HL-60/S4 treated with phorbol 12-myristate 13-acetate at 8.2 ng/mL for 4 days and 3 days (cell line): ENCODE measurements around the gene ZSCAN26.
"Not testable (repeated sequence)": the region's sequence is repeated elsewhere in the genome, so short reads cannot be mapped to it uniquely, and the experiment has no call there.

Experiments
- in situ Hi-C: fragments of 300-500 bp; cut with MboI; formaldehyde crosslinking; loops from 2 replicates; pipeline ENCODE4 v1.15.0; 2022; ENCODE audit warnings: low sequenced_read_pairs

ZSCAN26 gene

GRCh38 chr6:28254121-28254519 lies 12.8 kb upstream of the ZSCAN26 start:
- in situ Hi-C loops, result no loop called here

DNA sequence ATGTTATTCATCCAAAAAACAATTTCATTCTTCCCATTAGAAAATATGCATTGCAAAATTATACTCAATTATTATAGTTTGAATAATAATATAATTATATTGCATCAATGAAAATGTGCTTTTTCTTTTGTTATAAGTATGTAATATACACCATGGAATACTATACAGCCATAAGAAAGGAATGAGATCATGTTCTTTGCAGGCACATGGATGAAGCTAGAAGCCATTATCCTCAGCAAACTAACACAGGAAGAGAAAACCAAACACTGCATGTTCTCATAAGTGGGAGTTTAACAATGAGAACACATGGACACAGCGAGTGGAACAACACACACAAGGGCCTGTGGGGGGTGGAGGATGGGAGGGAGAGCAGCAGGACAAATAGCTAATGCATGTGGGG lies 9.9 kb upstream of the ZSCAN26 start:
- in situ Hi-C loops, result no loop called here

GRCh38 chr6:28258877-28259777 lies 7.8 kb upstream of the ZSCAN26 start, which contains the start of gene NKAPL:
TSS of gene NKAPL (plus strand) at chr6:28259297. CDS start at chr6:28259372, 75 bp downstream.
- in situ Hi-C loops, result no loop called here

GRCh38 chr6:28263922-28264321 lies 3.0 kb upstream of the ZSCAN26 start:
- in situ Hi-C loops, result no loop called here

- in situ Hi-C loops, result no loop called here
Measured at GRCh38 chr6:28264834-28265401, 2.0 kb upstream of the ZSCAN26 start.

GRCh38 chr6:28266563-28266961 lies 381 bp upstream of the ZSCAN26 start:
- in situ Hi-C loops, result no loop called here

- in situ Hi-C loops, result no loop called here
Measured at GRCh38 chr6:28267695-28268059, 734 bp downstream of the ZSCAN26 start.

- in situ Hi-C loops, result no loop called here
Measured at GRCh38 chr6:28269492-28269891, 2.5 kb downstream of the ZSCAN26 start.

DNA sequence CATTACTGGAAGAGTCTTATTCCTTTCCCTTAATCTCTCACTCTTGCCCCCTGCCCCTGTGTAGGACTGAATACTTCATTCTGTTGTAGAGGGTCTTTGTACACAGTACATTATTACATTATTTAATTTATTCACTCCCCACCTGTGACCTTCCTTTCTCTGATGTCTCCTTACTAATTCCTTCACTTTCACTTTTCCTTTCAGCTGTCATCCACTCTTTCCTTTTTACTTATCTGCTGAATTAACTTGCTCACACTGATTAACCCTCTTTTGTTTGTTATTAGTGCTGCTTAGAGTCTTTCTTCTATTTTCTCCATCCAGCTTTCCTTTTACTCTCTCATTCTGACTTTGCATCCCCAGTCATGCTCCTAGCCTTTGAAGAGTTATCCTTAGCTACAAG lies 7.9 kb downstream of the ZSCAN26 start:
- in situ Hi-C loops, result no loop called here

GRCh38 chr6:28277746-28278145 lies 10.8 kb downstream of the ZSCAN26 start:
- in situ Hi-C loops, result no loop called here

GRCh38 chr6:28280595-28281287 lies 13.8 kb downstream of the ZSCAN26 start:
- in situ Hi-C loops, result no loop called here

GRCh38 chr6:28281288-28282064 lies 14.5 kb downstream of the ZSCAN26 start, which contains the start of gene PGBD1:
TSS of gene PGBD1 (plus strand) at chr6:28281572. CDS start at chr6:28283814, 2,242 bp downstream.
- in situ Hi-C loops, result no loop called here

- in situ Hi-C loops, result no loop called here
Measured at GRCh38 chr6:28282926-28283325, 16.0 kb downstream of the ZSCAN26 start.

- in situ Hi-C loops, result no loop called here
Measured at GRCh38 chr6:28291573-28291972, 24.6 kb downstream of the ZSCAN26 start.

GRCh38 chr6:28295326-28295725 lies 28.4 kb downstream of the ZSCAN26 start:
- in situ Hi-C loops, result no loop called here

GRCh38 chr6:28296520-28297060 lies 29.6 kb downstream of the ZSCAN26 start:
- in situ Hi-C loops, result no loop called here

- in situ Hi-C loops, result no loop called here
Measured at GRCh38 chr6:28303570-28303969, 36.6 kb downstream of the ZSCAN26 start.

DNA sequence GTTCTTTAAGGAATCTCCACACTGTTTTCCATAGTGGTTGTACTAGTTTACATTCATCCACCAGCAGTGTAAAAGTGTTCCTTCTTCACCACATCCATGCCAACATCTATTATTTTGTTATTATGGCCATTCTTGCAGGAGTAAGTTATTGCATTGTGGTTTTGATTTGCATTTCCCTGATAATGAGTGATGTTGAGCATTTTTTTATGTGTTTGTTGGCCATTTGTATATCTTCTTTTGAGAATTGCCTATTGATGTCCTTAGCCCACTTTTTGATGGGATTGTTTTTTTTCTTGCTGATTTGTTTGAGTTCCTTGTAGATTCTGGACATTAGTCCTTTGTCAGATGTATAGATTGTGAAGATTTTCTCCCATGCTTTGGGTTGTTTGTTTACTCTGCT lies 39.4 kb downstream of the ZSCAN26 start:
- in situ Hi-C loops, result not testable (repeated sequence)

DNA sequence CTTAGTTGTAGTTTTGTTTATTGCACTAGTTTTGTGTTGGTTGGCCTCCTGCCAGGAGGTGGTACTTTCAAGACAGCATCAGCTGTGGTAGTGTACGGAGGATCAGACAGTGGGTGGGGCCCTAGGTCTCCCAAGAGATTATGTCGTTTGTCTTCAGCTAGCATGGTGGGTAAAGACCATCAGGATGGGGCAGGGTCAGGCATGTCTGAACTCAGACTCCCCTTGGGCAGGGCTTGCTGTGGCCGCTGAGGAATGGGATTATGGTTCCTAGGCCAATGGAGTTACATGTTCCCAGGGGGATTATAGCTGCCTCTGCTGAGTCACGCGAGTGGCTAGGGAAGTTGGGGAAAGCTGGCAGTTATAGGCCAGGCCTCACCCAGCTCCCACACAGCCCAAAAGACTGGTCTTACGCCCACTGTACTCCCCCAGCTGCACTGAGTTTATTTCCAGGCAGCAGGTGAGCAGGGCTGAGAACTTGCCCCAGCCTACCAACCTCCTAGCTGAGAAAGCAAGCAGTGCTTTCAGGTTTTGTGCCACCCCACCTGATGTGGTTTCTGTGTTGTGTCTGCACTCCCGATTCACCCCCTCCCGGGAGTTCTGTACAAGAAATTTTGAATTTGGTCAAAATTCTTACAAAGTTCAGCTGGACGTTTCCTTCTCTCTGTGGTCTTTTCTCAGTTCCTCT lies 44.3 kb downstream of the ZSCAN26 start:
- in situ Hi-C loops, result no loop called here

DNA sequence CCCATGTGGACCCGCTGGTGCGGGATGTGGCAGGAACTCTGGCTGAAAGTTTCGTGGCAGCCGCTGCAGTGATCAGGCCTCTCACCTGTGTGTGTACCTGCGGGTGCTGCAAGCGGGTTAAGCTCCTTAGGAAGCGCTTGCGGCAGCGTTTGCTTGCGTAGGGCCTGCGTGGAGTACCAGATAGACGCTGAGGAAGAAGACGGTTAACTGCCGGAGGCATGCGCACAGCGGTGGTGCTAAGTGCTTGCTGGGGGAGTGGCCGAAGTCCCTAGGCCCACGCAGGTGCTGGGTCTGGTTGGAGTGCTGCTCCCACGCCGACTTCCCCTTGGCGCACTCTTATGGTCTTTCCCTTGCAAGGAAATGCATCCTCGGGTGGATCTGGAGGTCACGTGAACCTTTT lies 46.0 kb downstream of the ZSCAN26 start:
- in situ Hi-C loops, result no loop called here
